HG03139 (cell line): ENCODE measurements around the gene UBE2B.

Source experiments
- ATAC-seq: cut with Tn5 transposase; IDR thresholded peaks from one replicate; pipeline ENCODE4 v1.9.1; 2021; ENCODE audit not compliant: unreplicated experiment

UBE2B gene

GRCh38 chr5:134436523-134437339, 65.4 kb downstream of the UBE2B start:
- peak; percentile 88 for ATAC-seq

GRCh38 chr5:134437340-134437846, 66.0 kb downstream of the UBE2B start:
- no peak for ATAC-seq

GRCh38 chr5:134437847-134438581, 66.6 kb downstream of the UBE2B start:
- ATAC-seq = no peak

- no peak for ATAC-seq
These were observed 67.4 kb downstream of the UBE2B start for GRCh38 chr5:134438721-134439123.

- ATAC-seq = no peak
These were observed 67.9 kb downstream of the UBE2B start for GRCh38 chr5:134439210-134439654.

- no peak for ATAC-seq
These were observed 68.9 kb downstream of the UBE2B start for GRCh38 chr5:134440201-134440755.
